Astrocyte (in vitro differentiated cells and primary cell): ENCODE data around the gene KCNJ3.

Experiments used
- EZH2 ChIP-seq: IDR thresholded peaks from 2 replicates; pipeline ENCODE4 v1.6.1; 2012; ENCODE audit warnings: mild to moderate bottlenecking, low read length, inconsistent platforms; ENCODE audit not compliant: insufficient read depth
- TF ChIP-seq, protein P1 (sequence below): IDR thresholded peaks from 2 replicates; pipeline ENCODE4 v1.5.1; 2011; ENCODE audit warnings: low read depth, mild to moderate bottlenecking, inconsistent platforms, low read length, moderate library complexity; ENCODE audit not compliant: insufficient read depth

DNA sequence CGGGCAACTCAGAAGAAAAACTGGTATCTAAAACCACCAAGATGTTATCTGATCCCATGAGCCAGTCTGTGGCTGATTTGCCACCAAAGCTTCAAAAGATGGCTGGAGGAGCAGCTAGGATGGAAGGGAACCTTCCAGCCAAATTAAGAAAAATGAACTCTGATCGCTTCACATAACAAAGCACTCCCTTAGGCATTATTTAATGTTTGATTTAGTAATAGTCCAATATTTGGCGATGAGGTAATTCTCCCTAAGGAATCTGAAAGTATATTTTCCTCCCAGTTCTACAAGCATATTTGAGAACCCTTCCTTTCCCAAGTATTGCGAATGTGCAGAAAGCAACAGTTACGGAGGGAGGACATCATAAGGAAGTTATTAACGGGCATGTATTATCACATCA, 156.6 kb downstream of the KCNJ3 start:
- TF ChIP-seq, protein P1, sequence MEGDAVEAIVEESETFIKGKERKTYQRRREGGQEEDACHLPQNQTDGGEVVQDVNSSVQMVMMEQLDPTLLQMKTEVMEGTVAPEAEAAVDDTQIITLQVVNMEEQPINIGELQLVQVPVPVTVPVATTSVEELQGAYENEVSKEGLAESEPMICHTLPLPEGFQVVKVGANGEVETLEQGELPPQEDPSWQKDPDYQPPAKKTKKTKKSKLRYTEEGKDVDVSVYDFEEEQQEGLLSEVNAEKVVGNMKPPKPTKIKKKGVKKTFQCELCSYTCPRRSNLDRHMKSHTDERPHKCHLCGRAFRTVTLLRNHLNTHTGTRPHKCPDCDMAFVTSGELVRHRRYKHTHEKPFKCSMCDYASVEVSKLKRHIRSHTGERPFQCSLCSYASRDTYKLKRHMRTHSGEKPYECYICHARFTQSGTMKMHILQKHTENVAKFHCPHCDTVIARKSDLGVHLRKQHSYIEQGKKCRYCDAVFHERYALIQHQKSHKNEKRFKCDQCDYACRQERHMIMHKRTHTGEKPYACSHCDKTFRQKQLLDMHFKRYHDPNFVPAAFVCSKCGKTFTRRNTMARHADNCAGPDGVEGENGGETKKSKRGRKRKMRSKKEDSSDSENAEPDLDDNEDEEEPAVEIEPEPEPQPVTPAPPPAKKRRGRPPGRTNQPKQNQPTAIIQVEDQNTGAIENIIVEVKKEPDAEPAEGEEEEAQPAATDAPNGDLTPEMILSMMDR, result no peak
- TF ChIP-seq EZH2, result no peak
